Ishikawa (cell line): ENCODE measurements around the gene TAF11L4.
"Not testable (repeated sequence)": the region's sequence is repeated elsewhere in the genome, so short reads cannot be mapped to it uniquely, and the experiment has no call there.

Source experiments
- EP300 ChIP-seq: IDR thresholded peaks from 2 replicates; pipeline ENCODE4 v1.6.1; 2012; ENCODE audit warnings: borderline replicate concordance
- FOXM1 ChIP-seq: IDR thresholded peaks from 2 replicates; pipeline ENCODE4 v1.6.1; 2012; ENCODE audit warnings: low read depth, borderline replicate concordance
- RAD21 ChIP-seq: IDR thresholded peaks from 2 replicates; pipeline ENCODE4 v1.6.1; 2012; ENCODE audit warnings: low read depth
- TCF12 ChIP-seq: IDR thresholded peaks from 2 replicates; pipeline ENCODE4 v1.6.1; 2012; ENCODE audit warnings: low read depth
- ZBTB7A ChIP-seq: IDR thresholded peaks from 2 replicates; pipeline ENCODE4 v1.6.1; 2012; ENCODE audit warnings: low read depth
- TF ChIP-seq, protein P1 (sequence below): IDR thresholded peaks from 2 replicates; pipeline ENCODE4 v1.6.1; 2012

TAF11L4 gene

DNA sequence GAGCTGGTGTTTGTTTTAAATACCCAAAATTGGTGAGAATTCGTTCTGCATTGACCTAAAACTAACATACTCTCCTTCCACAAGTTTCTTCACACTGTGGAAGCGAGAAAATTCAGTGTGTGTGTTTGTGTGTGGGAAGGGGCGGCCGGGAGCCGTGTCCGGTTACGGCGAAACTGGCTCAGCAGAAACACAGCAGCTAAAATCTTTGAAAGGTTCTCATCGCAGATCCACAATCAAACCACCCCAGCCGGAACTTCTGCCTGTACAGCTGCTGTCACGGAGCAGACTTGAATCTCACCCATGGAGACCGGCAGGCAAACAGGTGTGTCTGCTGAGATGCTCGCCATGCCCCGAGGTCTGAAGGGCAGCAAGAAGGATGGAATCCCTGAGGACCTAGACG lies 3.3 kb downstream of the TAF11L4 start, which contains the start of gene TAF11L5:
Gene TAF11L5, plus strand, starts transcription at position 301 of the 400 bp plus-strand sequence.
- TF ChIP-seq RAD21, ZBTB7A, EP300: not testable (repeated sequence)

DNA sequence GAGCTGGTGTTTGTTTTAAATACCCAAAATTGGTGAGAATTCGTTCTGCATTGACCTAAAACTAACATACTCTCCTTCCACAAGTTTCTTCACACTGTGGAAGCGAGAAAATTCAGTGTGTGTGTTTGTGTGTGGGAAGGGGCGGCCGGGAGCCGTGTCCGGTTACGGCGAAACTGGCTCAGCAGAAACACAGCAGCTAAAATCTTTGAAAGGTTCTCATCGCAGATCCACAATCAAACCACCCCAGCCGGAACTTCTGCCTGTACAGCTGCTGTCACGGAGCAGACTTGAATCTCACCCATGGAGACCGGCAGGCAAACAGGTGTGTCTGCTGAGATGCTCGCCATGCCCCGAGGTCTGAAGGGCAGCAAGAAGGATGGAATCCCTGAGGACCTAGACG lies 6.8 kb downstream of the TAF11L4 start, which contains the start of gene TAF11L6:
Gene TAF11L6, plus strand, starts transcription at position 301 of the 400 bp plus-strand sequence.
- not testable (repeated sequence) for TF ChIP-seq TCF12, FOXM1
- TF ChIP-seq, protein P1, sequence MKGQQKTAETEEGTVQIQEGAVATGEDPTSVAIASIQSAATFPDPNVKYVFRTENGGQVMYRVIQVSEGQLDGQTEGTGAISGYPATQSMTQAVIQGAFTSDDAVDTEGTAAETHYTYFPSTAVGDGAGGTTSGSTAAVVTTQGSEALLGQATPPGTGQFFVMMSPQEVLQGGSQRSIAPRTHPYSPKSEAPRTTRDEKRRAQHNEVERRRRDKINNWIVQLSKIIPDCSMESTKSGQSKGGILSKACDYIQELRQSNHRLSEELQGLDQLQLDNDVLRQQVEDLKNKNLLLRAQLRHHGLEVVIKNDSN: not testable (repeated sequence)
